HCT116 (cell line): ENCODE measurements around the gene EWSR1. TPM values are rescaled to one million over a fixed set of nuclear protein-coding genes. Genes with fewer than 3 reads are reported as not detected.

Experiments used
- ATAC-seq: fragments of 200-7000 bp; cut with Tn5 transposase; 2 replicates; pipeline ENCODE4 v1.9.1; 2020; ENCODE audit warnings: mild to moderate bottlenecking, moderate library complexity
- BruUV-seq: library from RNA; stranded (reverse); fragments of 400-500 nt; replicated peaks from 2 replicates; lab custom pipeline; 2021; lab: Mats Ljungman, UMichigan
- CTCF ChIA-PET: fragments of 300-600 bp; sonication (Branson Sonifier 250); formaldehyde crosslinking; loops from one replicate; lab custom pipeline; 2021; ENCODE audit warnings: antibody characterized with exemption; lab: Charles Lee
- POLR2A ChIA-PET: fragments of 300-600, 350-600 bp; sonication (Branson Sonifier 250); formaldehyde crosslinking; loops from one replicate; lab custom pipeline; 2021; ENCODE audit warnings: antibody characterized with exemption; lab: Charles Lee
- RAD21 ChIA-PET, 2 experiments: fragments of 300-600 bp; sonication (Branson Sonifier 250); formaldehyde crosslinking; loops; one replicate each; lab custom pipeline; 2023; ENCODE audit warnings: low total read pairs in 2 of 2; ENCODE audit not compliant: uncharacterized antibody in 2 of 2, unreplicated experiment in 2 of 2, low non-redundant PET in 1 of 2; lab: Charles Lee
- DNase-seq: peaks from one replicate; pipeline ENCODE4 v3.0.0-alpha.2; 2010; ENCODE audit warnings: low read depth, low spot score
- H2AFZ ChIP-seq: fragments of 200-600 bp; shearing (Covaris generic), sonication (generic); 2 replicates; pipeline ENCODE4 v1.6.1; 2017; ENCODE audit warnings: low read depth, mixed run types, mixed read lengths, antibody characterized with exemption, low read length; ENCODE audit not compliant: poor library complexity, severe bottlenecking
- H3K27ac ChIP-seq: 2 replicates; pipeline ENCODE4 v1.5.1; 2012; ENCODE audit warnings: low read depth, low read length
- H3K27me3 ChIP-seq: fragments of 200-600 bp; sonication (generic); 2 replicates; pipeline ENCODE4 v1.6.1; 2016; ENCODE audit warnings: mixed run types, low read length, mixed read lengths; ENCODE audit not compliant: insufficient read depth
- H3K36me3 ChIP-seq, 2 experiments: fragments of 200-500 bp in 1 of 2; fragments of 200-600 bp in 1 of 2; sonication (Bioruptor generic) in 1 of 2; sonication (generic) in 1 of 2; 2 replicates each; pipeline versions ENCODE4 v1.5.1 to v1.6.1; 2014 to 2016; ENCODE audit warnings: low read length in 2 of 2, inconsistent platforms in 1 of 2, mixed read lengths in 1 of 2, mixed run types in 1 of 2; ENCODE audit not compliant: insufficient read depth in 2 of 2, control insufficient read depth in 1 of 2
- H3K4me1 ChIP-seq, 2 experiments: fragments of 200-600 bp in 1 of 2; sonication (generic) in 1 of 2; 2 replicates each; pipeline versions ENCODE4 v1.5.1 to v1.6.1; 2012 to 2017; ENCODE audit warnings: low read length in 2 of 2, inconsistent platforms in 1 of 2, mild to moderate bottlenecking in 1 of 2, mixed read lengths in 1 of 2, mixed run types in 1 of 2, moderate library complexity in 1 of 2; ENCODE audit not compliant: insufficient read depth in 2 of 2, control insufficient read depth in 1 of 2
- H3K4me2 ChIP-seq: fragments of 200-600 bp; sonication (generic); 2 replicates; pipeline ENCODE4 v1.6.1; 2017; ENCODE audit warnings: mixed run types, low read length, mixed read lengths
- H3K4me3 ChIP-seq, 2 experiments: fragments of 200-600 bp in 1 of 2; sonication (generic) in 1 of 2; replicated peaks in 1 of 2; 2 replicates each; pipeline ENCODE4 v1.5.1; 2011 to 2016; ENCODE audit warnings: low read length in 2 of 2, control low read depth in 1 of 2, low read depth in 1 of 2, mild to moderate bottlenecking in 1 of 2, mixed read lengths in 1 of 2, mixed run types in 1 of 2
- H3K79me2 ChIP-seq: fragments of 200-600 bp; sonication (generic); 2 replicates; pipeline ENCODE4 v1.6.1; 2017; ENCODE audit warnings: mild to moderate bottlenecking, mixed run types, low read length, moderate library complexity, mixed read lengths; ENCODE audit not compliant: insufficient read depth
- H3K9ac ChIP-seq: fragments of 200-600 bp; sonication (generic); 2 replicates; pipeline ENCODE4 v1.6.1; 2016; ENCODE audit warnings: low read length, mixed read lengths
- H3K9me2 ChIP-seq: fragments of 200-600 bp; sonication (generic), shearing (Covaris generic); 2 replicates; pipeline ENCODE4 v1.6.1; 2017; ENCODE audit warnings: mixed run types, mild to moderate bottlenecking, moderate library complexity; ENCODE audit not compliant: insufficient read depth
- H3K9me3 ChIP-seq, 2 experiments: fragments of 200-500 bp in 1 of 2; fragments of 200-600 bp in 1 of 2; sonication (Bioruptor generic) in 1 of 2; sonication (generic) in 1 of 2; 2 replicates each; pipeline ENCODE4 v1.6.1; 2014 to 2017; ENCODE audit warnings: low read length in 2 of 2, mixed read lengths in 2 of 2, inconsistent platforms in 1 of 2, low read depth in 1 of 2, mild to moderate bottlenecking in 1 of 2, mixed run types in 1 of 2, moderate library complexity in 1 of 2; ENCODE audit not compliant: control insufficient read depth in 1 of 2, insufficient read depth in 1 of 2
- H4K20me1 ChIP-seq: fragments of 200-600 bp; sonication (generic), shearing (Covaris generic); 2 replicates; pipeline ENCODE4 v1.6.1; 2017; ENCODE audit warnings: mixed run types, mild to moderate bottlenecking, moderate library complexity; ENCODE audit not compliant: insufficient read depth
- CBX3 ChIP-seq: IDR thresholded peaks from 2 replicates; pipeline ENCODE4 v1.6.1; 2012; ENCODE audit warnings: low read depth
- CEBPB ChIP-seq: IDR thresholded peaks from 2 replicates; pipeline ENCODE4 v1.6.1; 2012; ENCODE audit warnings: low read depth
- EGR1 ChIP-seq: IDR thresholded peaks from 2 replicates; pipeline ENCODE4 v1.6.1; 2012; ENCODE audit warnings: low read depth
- EZH2 ChIP-seq: fragments of 200-600 bp; sonication (generic); IDR thresholded peaks from 2 replicates; pipeline ENCODE4 v1.6.1; 2017; ENCODE audit warnings: antibody characterized with exemption, mixed run types
- EZH2phosphoT487 ChIP-seq: fragments of 200-600 bp; IDR thresholded peaks from 2 replicates; pipeline ENCODE4 v1.6.1; 2018; ENCODE audit warnings: antibody characterized with exemption, borderline replicate concordance
- POLR2A ChIP-seq: IDR thresholded peaks from 2 replicates; pipeline ENCODE4 v1.7.0; 2011; ENCODE audit warnings: borderline replicate concordance; ENCODE audit not compliant: insufficient read depth, insufficient read length; ENCODE audit errors: extremely low read depth
- POLR2AphosphoS5 ChIP-seq: IDR thresholded peaks from 2 replicates; pipeline ENCODE4 v1.6.1; 2011; ENCODE audit warnings: mild to moderate bottlenecking, low read depth, low read length, moderate library complexity
- RAD21 ChIP-seq: IDR thresholded peaks from 2 replicates; pipeline ENCODE4 v1.6.1; 2012; ENCODE audit warnings: low read depth, mild to moderate bottlenecking
- SP1 ChIP-seq: IDR thresholded peaks from 2 replicates; pipeline ENCODE4 v1.6.1; 2012; ENCODE audit warnings: low read depth
- SRF ChIP-seq: IDR thresholded peaks from 2 replicates; pipeline ENCODE4 v1.6.1; 2012; ENCODE audit warnings: low read depth
- ZFX ChIP-seq: fragments of 450-650 bp; IDR thresholded peaks from 2 replicates; pipeline ENCODE4 v1.6.1; 2017
- intact Hi-C: fragments of 100-400 bp; cut with micrococcal nuclease; formaldehyde crosslinking; loops from 2 replicates; pipeline ENCODE4 v1.10.0; 2022
- total RNA-seq: library from RNA; stranded (reverse); gene quantifications from one replicate; pipeline ENCODE4 v1.2.1, GENCODE V29; 2021; ENCODE audit not compliant: unreplicated experiment
- TF ChIP-seq, protein P1 (sequence below), 3 experiments: fragments of 200-600 bp in 1 of 3; sonication (generic) in 1 of 3; IDR thresholded peaks in 2 of 3; conservative IDR thresholded peaks in 1 of 3; 2 replicates each; pipeline ENCODE4 v1.5.1; 2012 to 2017; ENCODE audit warnings: low read depth in 2 of 3, low read length in 2 of 3, antibody characterized with exemption in 1 of 3, borderline replicate concordance in 1 of 3, control low read depth in 1 of 3, mild to moderate bottlenecking in 1 of 3, mixed read lengths in 1 of 3, mixed run types in 1 of 3, moderate library complexity in 1 of 3; ENCODE audit not compliant: insufficient read depth in 1 of 3
- TF ChIP-seq, protein P2 (sequence below): IDR thresholded peaks from 2 replicates; pipeline ENCODE4 v1.6.1; 2011; ENCODE audit warnings: mild to moderate bottlenecking, low read length, moderate library complexity; ENCODE audit not compliant: insufficient replicate concordance; ENCODE audit errors: extremely low read depth

The EWSR1 gene
- total RNA-seq, 1 experiment from 2014 or later: 335 TPM

DNA sequence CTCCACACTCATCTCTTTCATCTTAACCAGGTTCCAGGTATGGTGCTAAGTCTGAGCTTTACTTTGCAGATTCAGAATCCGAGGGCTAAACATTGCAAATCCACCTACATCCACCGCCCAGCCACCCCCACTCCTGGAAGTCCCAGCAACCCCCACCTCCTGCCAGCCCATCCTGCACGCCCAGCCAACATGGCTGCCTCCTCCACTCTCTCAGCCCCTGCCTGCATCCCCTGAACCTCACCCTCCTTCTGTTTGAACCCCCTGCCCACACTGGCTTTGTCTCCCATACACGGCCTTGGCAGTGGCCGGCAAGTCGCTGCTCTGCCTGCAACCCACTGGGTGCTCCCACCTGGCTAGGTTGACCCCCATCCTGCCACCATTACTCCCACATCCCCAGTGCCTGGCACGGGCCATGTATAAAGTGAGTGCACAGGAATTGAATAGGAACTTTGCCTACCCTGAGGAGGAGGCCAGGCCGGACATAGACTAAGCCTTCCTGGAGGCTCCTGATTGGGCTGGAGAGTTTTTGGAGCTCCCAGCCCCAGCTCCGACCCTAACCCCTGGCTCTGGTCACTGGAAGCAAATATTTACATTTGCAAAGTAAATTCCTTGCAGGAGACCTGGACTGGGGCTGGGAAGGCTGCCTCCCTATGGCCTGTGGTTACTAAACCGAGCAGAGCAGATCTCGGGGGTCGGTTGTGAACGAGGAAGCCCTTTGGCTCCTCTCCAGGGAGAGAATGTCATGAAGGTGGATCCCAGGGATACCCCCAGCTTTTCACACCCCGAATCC, 48.0 kb upstream of the EWSR1 start:
- no TSS peak for BruUV-seq
- Histone ChIP-seq H3K9ac (no peak overlapping the region), H3K9me3 (no peaks in the 10 kb centered on the region), H4K20me1 (no peaks in the 10 kb centered on the region), H2AFZ (no peak overlapping the region), H3K79me2 (no peaks in the 10 kb centered on the region), H3K27ac (no peak overlapping the region), H3K27me3 (no peaks in the 10 kb centered on the region)
- ChIA-PET RAD21 (no interaction called here), CTCF (no interaction called here)
- ATAC-seq: no peak
- intact Hi-C loops: no loop called here
- no peak for TF ChIP-seq ZFX
- no peak for TF ChIP-seq EGR1
- TF ChIP-seq EZH2phosphoT487: no peak
- TF ChIP-seq EZH2: no peak
- TF ChIP-seq SP1: no peak
- no peak for TF ChIP-seq CEBPB
- TF ChIP-seq POLR2A: no peak
- TF ChIP-seq, protein P1, sequence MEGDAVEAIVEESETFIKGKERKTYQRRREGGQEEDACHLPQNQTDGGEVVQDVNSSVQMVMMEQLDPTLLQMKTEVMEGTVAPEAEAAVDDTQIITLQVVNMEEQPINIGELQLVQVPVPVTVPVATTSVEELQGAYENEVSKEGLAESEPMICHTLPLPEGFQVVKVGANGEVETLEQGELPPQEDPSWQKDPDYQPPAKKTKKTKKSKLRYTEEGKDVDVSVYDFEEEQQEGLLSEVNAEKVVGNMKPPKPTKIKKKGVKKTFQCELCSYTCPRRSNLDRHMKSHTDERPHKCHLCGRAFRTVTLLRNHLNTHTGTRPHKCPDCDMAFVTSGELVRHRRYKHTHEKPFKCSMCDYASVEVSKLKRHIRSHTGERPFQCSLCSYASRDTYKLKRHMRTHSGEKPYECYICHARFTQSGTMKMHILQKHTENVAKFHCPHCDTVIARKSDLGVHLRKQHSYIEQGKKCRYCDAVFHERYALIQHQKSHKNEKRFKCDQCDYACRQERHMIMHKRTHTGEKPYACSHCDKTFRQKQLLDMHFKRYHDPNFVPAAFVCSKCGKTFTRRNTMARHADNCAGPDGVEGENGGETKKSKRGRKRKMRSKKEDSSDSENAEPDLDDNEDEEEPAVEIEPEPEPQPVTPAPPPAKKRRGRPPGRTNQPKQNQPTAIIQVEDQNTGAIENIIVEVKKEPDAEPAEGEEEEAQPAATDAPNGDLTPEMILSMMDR (IDR thresholded peaks at IDR 0.05 in 2 of 3, conservative IDR thresholded peaks at IDR 0.05 in 1 of 3; ENCODE audit: borderline replicate concordance in 1 of 3, insufficient read depth in 1 of 3, low read depth in 2 of 3, low read length in 2 of 3): no peak
- TF ChIP-seq RAD21: no peak
- no peak for TF ChIP-seq SRF
- TF ChIP-seq, protein P2, sequence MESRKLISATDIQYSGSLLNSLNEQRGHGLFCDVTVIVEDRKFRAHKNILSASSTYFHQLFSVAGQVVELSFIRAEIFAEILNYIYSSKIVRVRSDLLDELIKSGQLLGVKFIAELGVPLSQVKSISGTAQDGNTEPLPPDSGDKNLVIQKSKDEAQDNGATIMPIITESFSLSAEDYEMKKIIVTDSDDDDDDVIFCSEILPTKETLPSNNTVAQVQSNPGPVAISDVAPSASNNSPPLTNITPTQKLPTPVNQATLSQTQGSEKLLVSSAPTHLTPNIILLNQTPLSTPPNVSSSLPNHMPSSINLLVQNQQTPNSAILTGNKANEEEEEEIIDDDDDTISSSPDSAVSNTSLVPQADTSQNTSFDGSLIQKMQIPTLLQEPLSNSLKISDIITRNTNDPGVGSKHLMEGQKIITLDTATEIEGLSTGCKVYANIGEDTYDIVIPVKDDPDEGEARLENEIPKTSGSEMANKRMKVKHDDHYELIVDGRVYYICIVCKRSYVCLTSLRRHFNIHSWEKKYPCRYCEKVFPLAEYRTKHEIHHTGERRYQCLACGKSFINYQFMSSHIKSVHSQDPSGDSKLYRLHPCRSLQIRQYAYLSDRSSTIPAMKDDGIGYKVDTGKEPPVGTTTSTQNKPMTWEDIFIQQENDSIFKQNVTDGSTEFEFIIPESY: no peak
- TF ChIP-seq POLR2AphosphoS5: no peak
- no peak for TF ChIP-seq CBX3
- TF ChIP-seq, all 23 proteins: peak for 0
- no peaks in the 10 kb centered on the region for H3K9me2 ChIP-seq
- no peaks in the 10 kb centered on the region for H3K4me1 ChIP-seq
- H3K4me2 ChIP-seq: no peak overlapping the region
- no peaks in the 10 kb centered on the region for H3K36me3 ChIP-seq
- H3K4me3 ChIP-seq: no peak overlapping the region
- POLR2A ChIA-PET: no interaction called here
- no peak for DNase-seq
